GM12878 (cell line): Measurements from ENCODE around the gene COL21A1. TPM values are rescaled to one million over a fixed set of nuclear protein-coding genes. Genes with fewer than 3 reads are reported as not detected.

Experiments
- ATAC-seq: fragments of 200-7000 bp; cut with Tn5 transposase; 3 replicates; pipeline ENCODE4 v1.9.1; 2020; ENCODE audit warnings: mild to moderate bottlenecking, moderate library complexity
- BruUV-seq: library from RNA; stranded (reverse); fragments of 400-500 nt; replicated peaks from 2 replicates; lab custom pipeline; 2021; lab: Mats Ljungman, UMichigan
- CTCF ChIA-PET: fragments of 300-600 bp; sonication (Branson Sonifier 250); formaldehyde crosslinking; extraction: SDS; loops from one replicate; lab custom pipeline; 2021; ENCODE audit warnings: inconsistent platforms; lab: Yijun Ruan, JAX
- POLR2A ChIA-PET: fragments of 350-600 bp; formaldehyde crosslinking; extraction: SDS; loops from one replicate; lab custom pipeline; 2021; ENCODE audit warnings: inconsistent platforms; lab: Charles Lee
- RAD21 ChIA-PET: fragments of 300-600 bp; sonication (Branson Sonifier 250); formaldehyde crosslinking; loops from one replicate; lab custom pipeline; 2023; ENCODE audit warnings: antibody characterized with exemption; ENCODE audit not compliant: unreplicated experiment; lab: Charles Lee
- SMC1A ChIA-PET: fragments of 300-600 bp; sonication (Branson Sonifier 250); formaldehyde crosslinking; loops from one replicate; lab custom pipeline; 2023; ENCODE audit not compliant: unreplicated experiment, uncharacterized antibody; lab: Charles Lee
- DNase-seq: peaks from one replicate; pipeline ENCODE4 v3.0.0-alpha.2; 2011; ENCODE audit warnings: low read depth, low spot score
- FAIRE-seq: peaks from 3 replicates; lab custom pipeline; 2011; peaks lifted over from hg19 to GRCh38; lab: Jason Lieb, UNC
- H2AFZ ChIP-seq: 2 replicates; pipeline ENCODE4 v1.6.0; 2011; ENCODE audit warnings: low read depth, low read length, control low read depth; ENCODE audit not compliant: control insufficient read depth
- H3K27ac ChIP-seq: 2 replicates; pipeline ENCODE4 v1.5.1; 2011; ENCODE audit warnings: control low read depth; ENCODE audit not compliant: control insufficient read depth, insufficient read depth
- H3K27me3 ChIP-seq, 2 experiments: replicated peaks in 1 of 2; 2 replicates each; pipeline versions ENCODE4 v1.6.0 to v1.6.1; 2011; ENCODE audit warnings: low read length in 1 of 2; ENCODE audit not compliant: control insufficient read depth in 2 of 2, insufficient read depth in 2 of 2
- H3K36me3 ChIP-seq, 2 experiments: 2 replicates each; pipeline ENCODE4 v1.5.1; 2011; ENCODE audit warnings: low read length in 1 of 2; ENCODE audit not compliant: control insufficient read depth in 2 of 2, insufficient read depth in 2 of 2
- H3K4me1 ChIP-seq: 2 replicates; pipeline ENCODE4 v1.6.1; 2011; ENCODE audit warnings: mild to moderate bottlenecking, low read length, moderate library complexity, mixed read lengths; ENCODE audit not compliant: control insufficient read depth, insufficient read depth
- H3K4me2 ChIP-seq: 2 replicates; pipeline ENCODE4 v1.6.0; 2011; ENCODE audit warnings: control low read depth; ENCODE audit not compliant: control insufficient read depth, insufficient read depth
- H3K4me3 ChIP-seq: fragments of 200-600 bp; sonication (generic); 2 replicates; pipeline ENCODE4 v1.5.1; 2016
- H3K79me2 ChIP-seq: 2 replicates; pipeline ENCODE4 v1.6.0; 2011; ENCODE audit warnings: low read length; ENCODE audit not compliant: control insufficient read depth, insufficient read depth
- H3K9ac ChIP-seq: 2 replicates; pipeline ENCODE4 v1.8.0; 2011; ENCODE audit warnings: low read length, control low read depth, mixed read lengths; ENCODE audit not compliant: control insufficient read depth, insufficient read depth
- H3K9me3 ChIP-seq: replicated peaks from 3 replicates; pipeline ENCODE4 v1.5.1; 2011; ENCODE audit warnings: mild to moderate bottlenecking, low read length; ENCODE audit not compliant: control insufficient read depth, insufficient read depth
- H4K20me1 ChIP-seq: 2 replicates; pipeline ENCODE4 v1.6.0; 2011; ENCODE audit not compliant: control insufficient read depth, insufficient read depth
- ASH2L ChIP-seq: fragments of 300-600, 200-600 bp; sonication (generic); IDR thresholded peaks from 2 replicates; pipeline ENCODE4 v1.6.1; 2017; ENCODE audit warnings: low read depth, mild to moderate bottlenecking, borderline replicate concordance
- BRCA1 ChIP-seq: IDR thresholded peaks from 2 replicates; pipeline ENCODE4 v1.6.1; 2011; ENCODE audit warnings: low read depth, low read length, improper control_type of control experiment
- CBX3 ChIP-seq: fragments of 200-600 bp; sonication (generic); IDR thresholded peaks from 2 replicates; pipeline ENCODE4 v1.6.1; 2016; ENCODE audit warnings: low read depth, borderline replicate concordance
- CTCF ChIP-seq, 3 experiments: IDR thresholded peaks in 2 of 3; conservative IDR thresholded peaks in 1 of 3; 2 replicates each; pipeline ENCODE4 v1.5.1; 2011; ENCODE audit warnings: low read depth in 3 of 3, low read length in 3 of 3, mild to moderate bottlenecking in 3 of 3, control low read depth in 2 of 3, moderate library complexity in 2 of 3, inconsistent platforms in 1 of 3, mixed read lengths in 1 of 3; ENCODE audit not compliant: control insufficient read depth in 2 of 3, insufficient read depth in 1 of 3; ENCODE audit errors: extremely low read depth in 1 of 3
- EED ChIP-seq: sonication (generic); IDR thresholded peaks from 2 replicates; pipeline ENCODE4 v1.6.1; 2016; ENCODE audit warnings: antibody characterized with exemption, low read depth
- ESRRA ChIP-seq: IDR thresholded peaks from 2 replicates; pipeline ENCODE4 v1.6.1; 2012; ENCODE audit warnings: mild to moderate bottlenecking, low read length, improper control_type of control experiment
- LARP7 ChIP-seq: fragments of 450-650 bp; IDR thresholded peaks from 2 replicates; pipeline ENCODE4 v1.6.1; 2017; ENCODE audit warnings: mild to moderate bottlenecking
- NBN ChIP-seq: fragments of 450-650 bp; IDR thresholded peaks from 2 replicates; pipeline ENCODE4 v1.6.1; 2016
- NR2F1 ChIP-seq: fragments of 450-650 bp; conservative IDR thresholded peaks from 2 replicates; pipeline ENCODE4 v1.6.1; 2017; ENCODE audit warnings: mild to moderate bottlenecking
- PML ChIP-seq: IDR thresholded peaks from 2 replicates; pipeline ENCODE4 v1.6.1; 2012; ENCODE audit warnings: low read length, inconsistent platforms
- RAD51 ChIP-seq: fragments of 450-650 bp; IDR thresholded peaks from 2 replicates; pipeline ENCODE4 v1.6.1; 2016; ENCODE audit warnings: moderate library complexity, mild to moderate bottlenecking, inconsistent platforms
- TAF1 ChIP-seq: IDR thresholded peaks from 2 replicates; pipeline ENCODE4 v1.6.1; 2011; ENCODE audit warnings: mild to moderate bottlenecking, low read depth, low read length, borderline replicate concordance
- TBL1XR1 ChIP-seq: IDR thresholded peaks from 2 replicates; pipeline ENCODE4 v1.6.1; 2012; ENCODE audit warnings: low read depth, low read length, improper control_type of control experiment
- YY1 ChIP-seq: IDR thresholded peaks from 2 replicates; pipeline ENCODE4 v1.6.1; 2011; ENCODE audit warnings: low read depth, mild to moderate bottlenecking, low read length
- ZBTB4 ChIP-seq: fragments of 450-650 bp; formaldehyde crosslinking; IDR thresholded peaks from 2 replicates; pipeline ENCODE4 v1.4.0; 2022; ENCODE audit warnings: mild to moderate bottlenecking, moderate library complexity
- ZBTB40 ChIP-seq: fragments of 450-650 bp; IDR thresholded peaks from 2 replicates; pipeline ENCODE4 v1.6.1; 2016; ENCODE audit warnings: mild to moderate bottlenecking, moderate library complexity, borderline replicate concordance
- ZSCAN29 ChIP-seq: fragments of 450-650 bp; IDR thresholded peaks from 2 replicates; pipeline ENCODE4 v1.6.1; 2017; ENCODE audit warnings: mild to moderate bottlenecking, moderate library complexity
- WGBS: methylation state at CpG from one replicate; pipeline ENCODE4 v1.1.6; 2016; ENCODE audit warnings: low lambda C conversion rate; ENCODE audit not compliant: insufficient replicate concordance, insufficient coverage; ENCODE audit errors: missing lambda C conversion rate; 5-methylcytosine and 5-hydroxymethylcytosine counted together
- in situ Hi-C: fragments of 300-500 bp; cut with MboI; formaldehyde crosslinking; loops from 9 replicates; pipeline ENCODE4 v1.14.3; 2018; ENCODE audit warnings: mixed read lengths
- intact Hi-C: fragments of 100-400 bp; cut with micrococcal nuclease; formaldehyde crosslinking; loops from one replicate; pipeline ENCODE4 v1.14.2; 2022; ENCODE audit not compliant: unreplicated experiment
- polyA plus RNA-seq, 11 experiments: library from polyadenylated mRNA; depleted of rRNA in 4 of 11; unstranded in 6 of 11; stranded (reverse) in 5 of 11; fragments of >200 nt; fragmentation: Nextera tagmentation in 4 of 11; fragmentation: Illumina TruSeq in 1 of 11; extraction: Ambion mirVana in 4 of 11; extraction: Trizol in 1 of 11; gene quantifications; 1 replicate in 1 of 11; 2 replicates in 10 of 11; pipeline versions ENCODE4 v1.2.1 to v1.2.3, GENCODE V29; 2011 to 2016; ENCODE audit warnings: inconsistent platforms in 2 of 11, missing spikeins in 2 of 11, low read depth in 1 of 11
- total RNA-seq, 4 experiments: library from RNA; depleted of rRNA in 3 of 4; stranded (reverse); fragments of >200 nt in 3 of 4; fragmentation: Illumina TruSeq in 1 of 4; extraction: Trizol in 1 of 4; gene quantifications; 2 replicates each; pipeline versions ENCODE4 v1.2.1 to v1.2.3, GENCODE V29; 2013 to 2021

The COL21A1 gene
- total and polyA plus RNA-seq, 10 of the 15 experiments (the other 5 are each of a cell fraction or from before 2014, with no cell fraction given), result 0.10 TPM; not detected in 9

GRCh38 chr6:56169366-56169765, 78.0 kb downstream of the COL21A1 start (continued):
- no peak for TF ChIP-seq ZBTB4 (CRISPR knock-in tag)
- no peak for TF ChIP-seq BRCA1
- TF ChIP-seq LARP7, result no peak
- TF ChIP-seq CTCF (IDR thresholded peaks at IDR 0.05 in 2 of 3, conservative IDR thresholded peaks at IDR 0.05 in 1 of 3; ENCODE audit: control insufficient read depth in 2 of 3, extremely low read depth in 1 of 3, insufficient read depth in 1 of 3, low read depth in 3 of 3, low read length in 3 of 3), result no peak

GRCh38 chr6:56168596-56168995, 78.8 kb downstream of the COL21A1 start:
- FAIRE-seq, result no peak

More at GRCh38 chr6:56168596-56168995, 78.8 kb downstream of the COL21A1 start:
- ChIA-PET RAD21 (no interaction called here), SMC1A (no interaction called here), POLR2A (no interaction called here), CTCF (no interaction called here)
- H3K9ac ChIP-seq, result no peak overlapping the region
- H3K4me1 ChIP-seq, result no peaks in the 10 kb centered on the region
- DNase-seq (no peak), ATAC-seq (no peak)
- H3K9me3 ChIP-seq, result no peaks in the 10 kb centered on the region
- H3K36me3 ChIP-seq, result no peaks in the 10 kb centered on the region
- BruUV-seq, result no TSS peak
- intact Hi-C loops (no loop called here), in situ Hi-C loops (no loop called here)
- no peak overlapping the region for H3K27ac ChIP-seq
- no peak overlapping the region for H3K4me3 ChIP-seq
- no peaks in the 10 kb centered on the region for H4K20me1 ChIP-seq
- WGBS, result 0% methylated on average over 1 of the region's 1 CpG
- no peaks in the 10 kb centered on the region for H3K27me3 ChIP-seq
- TF ChIP-seq CBX3 (no peak), YY1 (no peak), NR2F1 (no peak), NBN (no peak), PML (no peak), RAD51 (no peak), TAF1 (no peak), ASH2L (no peak), ZBTB40 (no peak), EED (no peak), TBL1XR1 (no peak), BRCA1 (no peak), ESRRA (no peak), ZSCAN29 (no peak)
- H3K79me2 ChIP-seq, result no peaks in the 10 kb centered on the region
- no peak overlapping the region for H2AFZ ChIP-seq
- H3K4me2 ChIP-seq, result no peak overlapping the region
